GM12865 (cell line): ENCODE data around the gene COMMD2.

Source experiments
- DNase-seq: peaks from one replicate; pipeline ENCODE4 v3.0.0; 2010; ENCODE audit warnings: low read depth
- H3K4me3 ChIP-seq: 2 replicates; pipeline ENCODE4 v1.5.1; 2011; ENCODE audit warnings: mild to moderate bottlenecking, low read depth, low read length, control low read depth
- CTCF ChIP-seq: IDR thresholded peaks from 2 replicates; pipeline ENCODE4 v1.5.1; 2011; ENCODE audit warnings: low read length, control low read depth, low read depth, inconsistent platforms; ENCODE audit not compliant: insufficient read depth; ENCODE audit errors: missing control alignments

The COMMD2 gene

GRCh38 chr3:149767720-149768119 lies 15.4 kb upstream of the COMMD2 start:
- no peak overlapping the region for H3K4me3 ChIP-seq
- no peak for TF ChIP-seq CTCF
- no peak for DNase-seq

- TF ChIP-seq CTCF: peak; percentile 25
- H3K4me3 ChIP-seq: no peak overlapping the region
- peak; percentile 23 for DNase-seq
These were observed 13.6 kb upstream of the COMMD2 start for GRCh38 chr3:149765762-149766334.

- H3K4me3 ChIP-seq: no peak overlapping the region
- TF ChIP-seq CTCF: no peak
- no peak for DNase-seq
These were observed 12.0 kb upstream of the COMMD2 start for GRCh38 chr3:149764302-149764701.

- DNase-seq: no peak
- TF ChIP-seq CTCF: no peak
- H3K4me3 ChIP-seq: no peak overlapping the region
These were observed 11.4 kb upstream of the COMMD2 start for GRCh38 chr3:149763565-149764195.

- no peak overlapping the region for H3K4me3 ChIP-seq
- TF ChIP-seq CTCF: no peak
- no peak for DNase-seq
These were observed 1.4 kb upstream of the COMMD2 start for GRCh38 chr3:149753717-149754116.

- H3K4me3 ChIP-seq: peak overlapping the region; percentile 93
- no peak for TF ChIP-seq CTCF
- DNase-seq: no peak
These were observed 473 bp upstream of the COMMD2 start for GRCh38 chr3:149752788-149753136.

- H3K4me3 ChIP-seq: peak overlapping the region; percentile 93
- no peak for TF ChIP-seq CTCF
- DNase-seq: peak; percentile 5
These were observed 738 bp downstream of the COMMD2 start for GRCh38 chr3:149751551-149751950.
